HepG2 (cell line): ENCODE results near the gene LRP1-AS. TPM values are rescaled to one million over a fixed set of nuclear protein-coding genes. Genes with fewer than 3 reads are reported as not detected.
A peak's percentile ranks its signal among the peaks of the same experiment; 100 is the strongest.

ENCODE experiments used
- NFKB2 ChIP-seq: sonication (generic); formaldehyde crosslinking; IDR thresholded peaks from 2 replicates; pipeline ENCODE4 v1.4.0; 2020; ENCODE audit warnings: missing genetic modification reagents, borderline replicate concordance
- ZBED4 ChIP-seq: sonication (generic); formaldehyde crosslinking; IDR thresholded peaks from 2 replicates; pipeline ENCODE4 v1.4.0; 2020; ENCODE audit warnings: missing genetic modification reagents, borderline replicate concordance
- ZC3H4 ChIP-seq: sonication (generic); formaldehyde crosslinking; IDR thresholded peaks from 2 replicates; pipeline ENCODE4 v1.4.0; 2020; ENCODE audit warnings: missing genetic modification reagents, borderline replicate concordance
- ZNF503 ChIP-seq: sonication (generic); formaldehyde crosslinking; IDR thresholded peaks from 2 replicates; pipeline ENCODE4 v1.4.0; 2020; ENCODE audit warnings: missing genetic modification reagents
- polyA plus RNA-seq, 8 experiments: library from polyadenylated mRNA; depleted of rRNA in 3 of 8; stranded (reverse) in 7 of 8; unstranded in 1 of 8; fragments of >200 nt; fragmentation: Illumina TruSeq in 4 of 8; extraction: Trizol in 4 of 8; gene quantifications; 2 replicates each; pipeline versions ENCODE4 v1.2.1 to v1.2.3, GENCODE V29; 2011 to 2016; ENCODE audit warnings: low read depth in 4 of 8, missing spikeins in 1 of 8, mixed read lengths in 1 of 8; ENCODE audit not compliant: insufficient read depth in 1 of 8
- total RNA-seq, 5 experiments: library from RNA; depleted of rRNA; stranded (reverse); fragments of >200 nt; fragmentation: Illumina TruSeq; extraction: Trizol; gene quantifications; 2 replicates each; pipeline ENCODE4 v1.2.3, GENCODE V29; 2016; ENCODE audit warnings: low read depth in 1 of 5
- TF ChIP-seq, protein P1 (sequence below): sonication (generic); formaldehyde crosslinking; IDR thresholded peaks from 2 replicates; pipeline ENCODE4 v1.5.0; 2020; ENCODE audit warnings: mild to moderate bottlenecking, missing genetic modification reagents, borderline replicate concordance
- TF ChIP-seq, protein P2 (sequence below): IDR thresholded peaks from 2 replicates; pipeline ENCODE4 v1.6.1; 2012; ENCODE audit warnings: inconsistent platforms
- TF ChIP-seq, protein P3 (sequence below): fragments of 450-650 bp; IDR thresholded peaks from 2 replicates; pipeline ENCODE4 v1.6.1; 2017
- TF ChIP-seq, protein P4 (sequence below): sonication (generic); formaldehyde crosslinking; IDR thresholded peaks from 2 replicates; pipeline ENCODE4 v1.4.0; 2020; ENCODE audit warnings: missing genetic modification reagents
- TF ChIP-seq, protein P5 (sequence below): sonication (generic); formaldehyde crosslinking; IDR thresholded peaks from 2 replicates; pipeline ENCODE4 v1.5.1; 2020; ENCODE audit warnings: mild to moderate bottlenecking, missing genetic modification reagents, moderate library complexity

Gene LRP1-AS
- total and polyA plus RNA-seq, 2 of the 13 experiments (the other 11 are each of a cell fraction or from before 2014, with no cell fraction given), result 0.20 TPM; not detected in 1

- TF ChIP-seq, protein P1, sequence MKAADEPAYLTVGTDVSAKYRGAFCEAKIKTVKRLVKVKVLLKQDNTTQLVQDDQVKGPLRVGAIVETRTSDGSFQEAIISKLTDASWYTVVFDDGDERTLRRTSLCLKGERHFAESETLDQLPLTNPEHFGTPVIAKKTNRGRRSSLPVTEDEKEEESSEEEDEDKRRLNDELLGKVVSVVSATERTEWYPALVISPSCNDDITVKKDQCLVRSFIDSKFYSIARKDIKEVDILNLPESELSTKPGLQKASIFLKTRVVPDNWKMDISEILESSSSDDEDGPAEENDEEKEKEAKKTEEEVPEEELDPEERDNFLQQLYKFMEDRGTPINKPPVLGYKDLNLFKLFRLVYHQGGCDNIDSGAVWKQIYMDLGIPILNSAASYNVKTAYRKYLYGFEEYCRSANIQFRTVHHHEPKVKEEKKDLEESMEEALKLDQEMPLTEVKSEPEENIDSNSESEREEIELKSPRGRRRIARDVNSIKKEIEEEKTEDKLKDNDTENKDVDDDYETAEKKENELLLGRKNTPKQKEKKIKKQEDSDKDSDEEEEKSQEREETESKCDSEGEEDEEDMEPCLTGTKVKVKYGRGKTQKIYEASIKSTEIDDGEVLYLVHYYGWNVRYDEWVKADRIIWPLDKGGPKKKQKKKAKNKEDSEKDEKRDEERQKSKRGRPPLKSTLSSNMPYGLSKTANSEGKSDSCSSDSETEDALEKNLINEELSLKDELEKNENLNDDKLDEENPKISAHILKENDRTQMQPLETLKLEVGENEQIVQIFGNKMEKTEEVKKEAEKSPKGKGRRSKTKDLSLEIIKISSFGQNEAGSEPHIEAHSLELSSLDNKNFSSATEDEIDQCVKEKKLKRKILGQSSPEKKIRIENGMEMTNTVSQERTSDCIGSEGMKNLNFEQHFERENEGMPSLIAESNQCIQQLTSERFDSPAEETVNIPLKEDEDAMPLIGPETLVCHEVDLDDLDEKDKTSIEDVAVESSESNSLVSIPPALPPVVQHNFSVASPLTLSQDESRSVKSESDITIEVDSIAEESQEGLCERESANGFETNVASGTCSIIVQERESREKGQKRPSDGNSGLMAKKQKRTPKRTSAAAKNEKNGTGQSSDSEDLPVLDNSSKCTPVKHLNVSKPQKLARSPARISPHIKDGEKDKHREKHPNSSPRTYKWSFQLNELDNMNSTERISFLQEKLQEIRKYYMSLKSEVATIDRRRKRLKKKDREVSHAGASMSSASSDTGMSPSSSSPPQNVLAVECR (CRISPR knock-in tag), result peak; percentile 88
- peak; percentile 12; the same call in 1 of the 2 replicates for TF ChIP-seq ZNF503 (CRISPR knock-in tag)
- TF ChIP-seq, protein P2, sequence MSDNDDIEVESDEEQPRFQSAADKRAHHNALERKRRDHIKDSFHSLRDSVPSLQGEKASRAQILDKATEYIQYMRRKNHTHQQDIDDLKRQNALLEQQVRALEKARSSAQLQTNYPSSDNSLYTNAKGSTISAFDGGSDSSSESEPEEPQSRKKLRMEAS, result peak; percentile 30
- TF ChIP-seq, protein P3, sequence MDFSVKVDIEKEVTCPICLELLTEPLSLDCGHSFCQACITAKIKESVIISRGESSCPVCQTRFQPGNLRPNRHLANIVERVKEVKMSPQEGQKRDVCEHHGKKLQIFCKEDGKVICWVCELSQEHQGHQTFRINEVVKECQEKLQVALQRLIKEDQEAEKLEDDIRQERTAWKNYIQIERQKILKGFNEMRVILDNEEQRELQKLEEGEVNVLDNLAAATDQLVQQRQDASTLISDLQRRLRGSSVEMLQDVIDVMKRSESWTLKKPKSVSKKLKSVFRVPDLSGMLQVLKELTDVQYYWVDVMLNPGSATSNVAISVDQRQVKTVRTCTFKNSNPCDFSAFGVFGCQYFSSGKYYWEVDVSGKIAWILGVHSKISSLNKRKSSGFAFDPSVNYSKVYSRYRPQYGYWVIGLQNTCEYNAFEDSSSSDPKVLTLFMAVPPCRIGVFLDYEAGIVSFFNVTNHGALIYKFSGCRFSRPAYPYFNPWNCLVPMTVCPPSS, result no peak
- TF ChIP-seq ZBED4 (CRISPR knock-in tag), result peak; percentile 79; the same call in 1 of the 2 replicates
- no peak for TF ChIP-seq ZC3H4 (CRISPR knock-in tag)
- TF ChIP-seq, protein P4, sequence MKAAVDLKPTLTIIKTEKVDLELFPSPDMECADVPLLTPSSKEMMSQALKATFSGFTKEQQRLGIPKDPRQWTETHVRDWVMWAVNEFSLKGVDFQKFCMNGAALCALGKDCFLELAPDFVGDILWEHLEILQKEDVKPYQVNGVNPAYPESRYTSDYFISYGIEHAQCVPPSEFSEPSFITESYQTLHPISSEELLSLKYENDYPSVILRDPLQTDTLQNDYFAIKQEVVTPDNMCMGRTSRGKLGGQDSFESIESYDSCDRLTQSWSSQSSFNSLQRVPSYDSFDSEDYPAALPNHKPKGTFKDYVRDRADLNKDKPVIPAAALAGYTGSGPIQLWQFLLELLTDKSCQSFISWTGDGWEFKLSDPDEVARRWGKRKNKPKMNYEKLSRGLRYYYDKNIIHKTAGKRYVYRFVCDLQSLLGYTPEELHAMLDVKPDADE (CRISPR knock-in tag), result no peak
- TF ChIP-seq NFKB2 (CRISPR knock-in tag), result peak; percentile 66; the same call in 1 of the 2 replicates
- TF ChIP-seq, protein P5, sequence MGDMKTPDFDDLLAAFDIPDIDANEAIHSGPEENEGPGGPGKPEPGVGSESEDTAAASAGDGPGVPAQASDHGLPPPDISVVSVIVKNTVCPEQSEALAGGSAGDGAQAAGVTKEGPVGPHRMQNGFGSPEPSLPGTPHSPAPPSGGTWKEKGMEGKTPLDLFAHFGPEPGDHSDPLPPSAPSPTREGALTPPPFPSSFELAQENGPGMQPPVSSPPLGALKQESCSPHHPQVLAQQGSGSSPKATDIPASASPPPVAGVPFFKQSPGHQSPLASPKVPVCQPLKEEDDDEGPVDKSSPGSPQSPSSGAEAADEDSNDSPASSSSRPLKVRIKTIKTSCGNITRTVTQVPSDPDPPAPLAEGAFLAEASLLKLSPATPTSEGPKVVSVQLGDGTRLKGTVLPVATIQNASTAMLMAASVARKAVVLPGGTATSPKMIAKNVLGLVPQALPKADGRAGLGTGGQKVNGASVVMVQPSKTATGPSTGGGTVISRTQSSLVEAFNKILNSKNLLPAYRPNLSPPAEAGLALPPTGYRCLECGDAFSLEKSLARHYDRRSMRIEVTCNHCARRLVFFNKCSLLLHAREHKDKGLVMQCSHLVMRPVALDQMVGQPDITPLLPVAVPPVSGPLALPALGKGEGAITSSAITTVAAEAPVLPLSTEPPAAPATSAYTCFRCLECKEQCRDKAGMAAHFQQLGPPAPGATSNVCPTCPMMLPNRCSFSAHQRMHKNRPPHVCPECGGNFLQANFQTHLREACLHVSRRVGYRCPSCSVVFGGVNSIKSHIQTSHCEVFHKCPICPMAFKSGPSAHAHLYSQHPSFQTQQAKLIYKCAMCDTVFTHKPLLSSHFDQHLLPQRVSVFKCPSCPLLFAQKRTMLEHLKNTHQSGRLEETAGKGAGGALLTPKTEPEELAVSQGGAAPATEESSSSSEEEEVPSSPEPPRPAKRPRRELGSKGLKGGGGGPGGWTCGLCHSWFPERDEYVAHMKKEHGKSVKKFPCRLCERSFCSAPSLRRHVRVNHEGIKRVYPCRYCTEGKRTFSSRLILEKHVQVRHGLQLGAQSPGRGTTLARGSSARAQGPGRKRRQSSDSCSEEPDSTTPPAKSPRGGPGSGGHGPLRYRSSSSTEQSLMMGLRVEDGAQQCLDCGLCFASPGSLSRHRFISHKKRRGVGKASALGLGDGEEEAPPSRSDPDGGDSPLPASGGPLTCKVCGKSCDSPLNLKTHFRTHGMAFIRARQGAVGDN (CRISPR knock-in tag), result peak; percentile 76
Observed at GRCh38 chr12:57127726-57128518, 19.5 kb downstream of the LRP1-AS start, which contains the start of gene LRP1 (continued).
